Myocyte (in vitro differentiated cells): ENCODE results near the gene IMPDH1. TPM values are rescaled to one million over a fixed set of nuclear protein-coding genes. Genes with fewer than 3 reads are reported as not detected.

Experiments
- DNase-seq: peaks from one replicate; pipeline ENCODE4 v3.0.0-alpha.2; 2012; ENCODE audit warnings: low read depth
- total RNA-seq: library from RNA; depleted of rRNA; stranded (reverse); fragments of >200 nt; gene quantifications from 2 replicates; pipeline ENCODE4 v1.2.3, GENCODE V29; 2014

Gene IMPDH1
- total RNA-seq, 1 donor from 2014 or later, result 34.3 TPM

- no peak for DNase-seq
These were observed 25.5 kb upstream of the IMPDH1 start for GRCh38 chr7:128435327-128435686.

- no peak for DNase-seq
These were observed 24.9 kb upstream of the IMPDH1 start for GRCh38 chr7:128434413-128435326.

- DNase-seq, result no peak
These were observed 22.0 kb upstream of the IMPDH1 start for GRCh38 chr7:128431754-128432153.

GRCh38 chr7:128431221-128431620 lies 21.4 kb upstream of the IMPDH1 start:
- no peak for DNase-seq

- DNase-seq, result no peak
These were observed 20.4 kb upstream of the IMPDH1 start for GRCh38 chr7:128430207-128430606.

GRCh38 chr7:128427289-128427891 lies 17.6 kb upstream of the IMPDH1 start:
- peak; percentile 78 for DNase-seq

GRCh38 chr7:128425850-128426249 lies 16.1 kb upstream of the IMPDH1 start:
- DNase-seq, result peak; percentile 77

- DNase-seq, result peak; percentile 66
These were observed 15.0 kb upstream of the IMPDH1 start for GRCh38 chr7:128424686-128425275.

GRCh38 chr7:128422842-128423241 lies 13.1 kb upstream of the IMPDH1 start:
- DNase-seq, result no peak

- DNase-seq, result no peak
These were observed 12.3 kb upstream of the IMPDH1 start for GRCh38 chr7:128422037-128422436.

- no peak for DNase-seq
These were observed 11.6 kb upstream of the IMPDH1 start for GRCh38 chr7:128421384-128421783.

GRCh38 chr7:128420773-128421172 lies 11.0 kb upstream of the IMPDH1 start:
- DNase-seq, result no peak

- no peak for DNase-seq
These were observed 9.5 kb upstream of the IMPDH1 start for GRCh38 chr7:128419257-128419656.

- DNase-seq, result no peak
These were observed 7.3 kb upstream of the IMPDH1 start for GRCh38 chr7:128417071-128417470.

- DNase-seq, result no peak
These were observed 5.5 kb upstream of the IMPDH1 start for GRCh38 chr7:128415217-128415785.

GRCh38 chr7:128410451-128410753 lies 620 bp upstream of the IMPDH1 start:
- no peak for DNase-seq

- DNase-seq, result no peak
These were observed 830 bp downstream of the IMPDH1 start for GRCh38 chr7:128408709-128409595.

GRCh38 chr7:128407751-128408708 lies 1.8 kb downstream of the IMPDH1 start:
- DNase-seq, result no peak

- DNase-seq, result no peak
These were observed 2.6 kb downstream of the IMPDH1 start for GRCh38 chr7:128407233-128407589.
